ENCODE results near the gene FAM43B.

The FAM43B gene

DNA sequence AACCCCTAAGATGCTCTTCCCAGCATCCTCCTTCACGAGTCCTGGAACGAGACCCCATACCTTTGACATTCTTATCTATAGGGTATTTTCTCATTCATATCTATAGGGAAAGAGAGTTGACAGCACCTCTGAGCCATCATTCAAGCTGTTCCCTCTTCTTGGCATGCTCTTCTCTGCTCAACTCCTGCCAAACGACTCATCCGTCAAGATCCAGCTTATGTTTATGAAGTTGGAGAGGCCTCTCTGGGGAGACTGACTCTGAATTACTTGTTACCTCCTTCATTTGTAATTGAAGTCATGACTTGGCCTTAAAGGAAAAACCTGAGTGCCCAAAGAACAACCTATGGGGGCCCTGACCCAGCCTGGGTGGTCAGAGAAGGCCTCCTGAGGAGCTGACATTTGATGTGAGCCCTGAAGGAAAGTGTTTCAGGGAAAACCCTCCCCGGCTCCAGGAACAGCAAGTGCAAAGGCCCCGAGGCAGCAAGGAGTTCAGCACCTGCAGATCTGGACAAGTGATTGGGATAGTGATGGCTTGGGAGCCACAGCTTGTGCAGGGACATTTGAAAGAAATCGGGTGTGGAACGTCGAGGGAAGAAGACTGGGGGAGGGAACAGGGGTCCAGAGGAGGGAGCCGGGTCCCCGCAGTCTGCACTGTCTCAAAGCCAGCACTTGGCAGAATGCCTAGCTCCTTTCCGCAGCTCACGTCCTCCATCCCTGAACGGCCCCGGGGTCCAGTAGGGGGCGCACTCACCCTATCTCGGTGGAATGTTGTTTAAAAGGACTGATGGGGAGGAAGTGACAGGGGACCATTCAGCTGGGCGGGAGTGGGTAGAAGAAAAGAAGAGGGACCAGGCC lies 22.5 kb downstream of the FAM43B start:
- peak; percentile 38; the same call in 1 of the 2 replicates for TF ChIP-seq CTCF (IDR thresholded peaks at IDR 0.05)

DNA sequence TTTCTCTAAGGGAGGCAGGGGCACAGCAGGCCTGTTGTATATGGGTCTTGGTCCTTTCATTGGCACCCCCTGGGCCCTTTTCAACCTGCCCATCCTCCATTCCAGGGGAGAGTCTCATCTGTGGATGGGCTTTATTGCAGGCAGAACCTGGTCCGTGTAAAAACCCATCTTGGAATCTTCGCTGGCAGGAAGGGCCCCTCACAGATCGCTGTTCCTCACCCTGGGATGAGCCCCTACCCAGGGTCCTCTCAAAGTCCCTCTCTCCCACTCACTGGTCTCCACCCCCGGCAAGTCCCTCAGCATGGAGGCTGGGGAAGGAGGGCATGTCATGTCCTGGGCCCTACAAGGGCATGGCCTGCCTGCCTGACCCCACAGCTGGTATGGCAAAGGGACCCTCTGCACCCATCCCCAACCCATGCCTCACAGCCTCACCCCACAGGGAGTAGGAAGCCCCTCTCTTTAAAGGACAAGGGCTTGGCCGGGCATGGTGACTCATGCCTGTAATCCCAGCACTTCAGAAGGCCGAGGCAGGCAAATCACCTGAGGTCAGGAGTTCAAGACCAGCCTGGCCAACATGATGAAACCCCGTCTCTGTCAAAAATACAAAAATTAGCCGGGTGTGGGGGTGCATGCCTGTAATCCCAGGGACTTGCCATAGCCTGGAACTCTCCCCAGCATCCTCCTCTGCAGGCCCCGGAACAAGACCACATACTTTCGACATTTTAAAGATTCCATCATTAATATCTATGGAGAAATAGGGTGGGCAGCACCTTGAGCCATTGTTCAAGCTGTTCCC lies 23.4 kb downstream of the FAM43B start:
- TF ChIP-seq CTCF (IDR thresholded peaks at IDR 0.05): no peak

- no peak for TF ChIP-seq CTCF (IDR thresholded peaks at IDR 0.05)
Observed at GRCh38 chr1:20578062-20578461, 25.7 kb downstream of the FAM43B start.

DNA sequence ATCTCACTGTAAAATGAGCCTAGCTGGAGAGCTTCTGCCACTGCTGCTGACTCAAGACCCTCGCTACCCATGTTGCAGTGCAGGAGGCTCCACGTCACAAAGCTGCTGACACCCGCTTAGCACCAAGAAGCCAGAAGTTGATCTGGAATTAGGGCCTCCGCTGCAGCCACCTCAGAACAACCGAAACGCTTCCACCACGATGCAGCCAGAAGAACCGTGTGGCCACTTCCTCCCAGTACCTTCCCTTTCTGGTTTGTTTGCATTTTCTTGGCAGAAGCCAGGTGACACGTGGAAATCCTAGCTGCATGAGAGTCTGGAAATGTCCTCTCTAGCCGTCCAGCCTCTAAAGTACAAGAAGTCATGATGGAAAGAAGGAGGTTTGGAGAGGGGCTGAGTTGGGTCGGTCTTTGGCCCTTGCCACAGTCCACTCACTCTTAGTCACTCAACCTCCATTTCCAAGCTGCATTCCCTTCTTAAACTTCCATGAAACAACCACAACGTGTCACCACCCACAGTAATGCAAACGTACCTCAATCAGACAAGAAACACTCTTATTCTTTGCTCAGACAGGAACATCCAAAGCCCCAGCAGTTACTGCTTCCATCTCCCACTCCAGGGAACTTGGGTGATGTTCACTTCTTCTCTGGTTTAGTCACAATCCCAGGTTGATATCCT lies 26.5 kb downstream of the FAM43B start:
- no peak for TF ChIP-seq CTCF (IDR thresholded peaks at IDR 0.05)

GRCh38 chr1:20584890-20585289 lies 32.5 kb downstream of the FAM43B start:
- no peak for TF ChIP-seq CTCF (IDR thresholded peaks at IDR 0.05)

DNA sequence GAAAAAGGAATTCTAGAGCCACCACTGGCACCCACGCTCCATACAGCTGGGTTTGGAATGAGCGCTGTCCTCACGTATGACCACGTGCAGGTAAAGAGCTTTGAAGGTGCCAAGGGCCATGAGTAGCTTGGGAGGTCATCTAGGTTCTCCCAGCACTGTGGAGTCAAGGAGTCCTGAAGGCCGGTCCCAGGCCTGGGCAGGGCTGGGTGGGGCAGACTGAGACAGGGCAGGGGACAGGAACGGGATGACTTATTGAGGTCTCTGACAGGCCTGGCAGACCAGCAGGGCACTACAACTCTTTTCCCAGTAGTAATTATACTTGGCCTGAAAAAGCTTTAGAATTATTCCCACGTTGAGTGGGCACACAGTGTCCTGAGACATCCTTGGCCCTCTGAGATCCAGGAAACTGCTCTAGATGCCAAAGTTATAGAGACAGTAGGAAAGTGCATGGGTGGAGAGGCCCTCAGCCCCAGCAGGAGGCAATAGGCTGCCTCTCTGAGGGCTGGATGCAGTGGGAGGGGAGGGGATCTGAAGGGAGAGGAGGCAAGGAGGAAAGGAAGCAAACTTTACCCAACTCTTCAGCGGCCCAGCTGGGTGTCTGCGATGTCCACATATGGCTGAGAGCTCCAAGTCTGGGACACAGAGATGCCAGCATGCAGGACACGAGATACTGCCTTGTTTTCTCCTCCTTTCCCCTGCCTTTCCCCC lies 34.7 kb downstream of the FAM43B start:
- no peak for TF ChIP-seq CTCF (IDR thresholded peaks at IDR 0.05)

GRCh38 chr1:20587661-20588053 lies 35.3 kb downstream of the FAM43B start:
- no peak for TF ChIP-seq CTCF (IDR thresholded peaks at IDR 0.05)

All from LNCAP (cell line).